Suprapubic skin (tissue), 4 donors: Measurements from ENCODE around the gene SLC39A7. TPM values are rescaled to one million over a fixed set of nuclear protein-coding genes. Genes with fewer than 3 reads are reported as not detected.

Source experiments
- DNase-seq, 2 donors: peaks; one replicate each; pipeline ENCODE4 v3.0.0-alpha.2; 2019; ENCODE audit warnings: low spot score in 2 of 2
- H3K27ac ChIP-seq: fragments of 200-600 bp; sonication (generic); one replicate; pipeline ENCODE4 v1.5.1; 2019
- H3K27me3 ChIP-seq: fragments of 200-600 bp; sonication (generic); one replicate; pipeline ENCODE4 v1.5.1; 2019
- H3K36me3 ChIP-seq: fragments of 200-600 bp; sonication (generic); one replicate; pipeline ENCODE4 v1.5.1; 2019
- H3K4me1 ChIP-seq: fragments of 200-600 bp; sonication (generic); one replicate; pipeline ENCODE4 v1.5.1; 2019
- H3K4me3 ChIP-seq: fragments of 200-600 bp; sonication (generic); one replicate; pipeline ENCODE4 v1.5.1; 2019; ENCODE audit warnings: mild to moderate bottlenecking
- H3K9me3 ChIP-seq: fragments of 200-600 bp; sonication (generic); one replicate; pipeline ENCODE4 v1.5.1; 2019
- EP300 ChIP-seq: sonication (generic); formaldehyde crosslinking; IDR thresholded peaks from one replicate; pipeline ENCODE4 v1.6.1; 2017; ENCODE audit warnings: antibody characterized with exemption
- POLR2A ChIP-seq, 2 donors: fragments of 450-650 bp; IDR thresholded peaks; one replicate each; pipeline ENCODE4 v1.6.1; 2017; ENCODE audit warnings: antibody characterized with exemption in 2 of 2, mild to moderate bottlenecking in 2 of 2, moderate library complexity in 2 of 2
- POLR2AphosphoS5 ChIP-seq, 3 donors: sonication (generic); formaldehyde crosslinking; IDR thresholded peaks; one replicate each; pipeline ENCODE4 v1.6.1; 2017; ENCODE audit warnings: antibody characterized with exemption in 3 of 3
- WGBS: methylation state at CpG from one replicate; pipeline ENCODE4 v1.1.5; 2018; 5-methylcytosine and 5-hydroxymethylcytosine counted together
- total RNA-seq, 4 donors: library from RNA; depleted of rRNA; stranded (reverse); fragments of >200 nt; gene quantifications; one replicate each; pipeline ENCODE4 v1.1.0, GENCODE V29; 2016
- TF ChIP-seq, protein P1 (sequence below), 2 donors: fragments of 200-600 bp in 1 of 2; fragments of 450-650 bp in 1 of 2; sonication (generic) in 1 of 2; IDR thresholded peaks; one replicate each; pipeline ENCODE4 v1.5.1; 2016 to 2019; ENCODE audit warnings: antibody characterized with exemption in 2 of 2, mild to moderate bottlenecking in 1 of 2, moderate library complexity in 1 of 2

SLC39A7 gene
- total RNA-seq, 4 donors from 2014 or later = 29.3 to 46.3 (median 41.9) TPM

DNA sequence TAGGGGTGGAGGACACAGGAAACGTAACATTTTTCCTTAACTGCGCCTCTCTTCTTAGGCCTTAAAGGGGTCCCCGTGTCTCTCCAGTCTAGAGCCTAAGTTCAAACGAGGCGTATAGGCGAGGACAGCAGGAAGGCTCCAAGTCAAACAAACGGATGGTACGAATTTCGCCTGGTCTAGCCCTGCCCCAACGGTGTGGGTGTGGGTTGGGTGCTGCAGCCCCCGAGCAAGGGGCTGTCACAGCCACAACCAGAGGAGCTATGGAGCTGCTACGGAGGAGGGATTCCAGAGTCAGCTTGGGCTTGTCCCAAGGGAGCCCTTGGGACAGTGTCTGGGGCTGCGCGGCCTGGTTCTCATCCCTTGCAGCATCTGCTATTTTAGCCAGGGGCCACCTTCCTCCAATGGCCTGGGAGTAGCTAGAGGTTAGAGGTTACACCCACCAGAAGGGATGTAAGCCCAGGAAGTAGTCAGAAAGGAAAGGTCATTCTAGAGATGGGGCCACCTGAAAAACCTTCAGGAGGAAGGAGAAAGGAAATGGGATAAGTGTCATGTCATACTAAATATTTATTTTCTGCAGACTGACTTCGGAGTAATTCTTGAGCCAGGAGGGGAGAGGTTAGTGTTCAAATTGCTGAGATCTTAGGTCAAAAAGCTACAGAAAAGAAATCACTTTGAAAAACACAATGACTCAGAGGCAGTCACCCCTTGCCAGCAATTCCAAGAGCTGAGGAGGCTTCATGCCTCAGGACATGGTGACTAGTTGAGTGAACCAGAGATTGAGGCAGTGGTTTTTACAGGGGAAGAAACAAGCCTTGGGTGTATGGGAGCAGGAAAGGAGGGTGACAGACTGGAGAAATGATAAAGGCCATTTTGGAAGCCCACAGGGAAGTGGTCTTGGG is 49.3 kb downstream of the SLC39A7 start:
- 15% methylated on average over 14 of the region's 15 CpGs for WGBS

DNA sequence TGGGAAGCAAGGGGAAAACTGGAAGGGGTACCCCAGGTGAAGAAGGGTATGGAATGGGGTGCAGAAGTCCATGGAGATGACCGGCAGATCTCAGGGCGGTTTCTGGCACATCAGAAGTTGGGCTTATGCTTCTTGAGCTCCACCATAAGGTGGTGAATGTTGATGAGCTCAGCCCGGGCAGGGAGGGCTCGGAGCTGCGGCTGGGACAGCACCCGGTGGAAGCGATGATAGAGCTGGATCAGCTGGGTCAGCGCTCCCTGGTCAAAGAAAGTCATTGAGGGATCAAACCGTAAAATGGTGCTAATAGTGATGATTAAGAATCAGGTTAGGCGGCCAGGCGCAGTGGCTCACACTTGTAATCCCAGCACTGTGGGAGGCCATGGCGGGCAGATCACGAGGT is 50.1 kb downstream of the SLC39A7 start:
- no peak overlapping the region for H3K27ac ChIP-seq
- H3K27me3 ChIP-seq = no peaks in the 10 kb centered on the region
- peaks cover 20% of the 10 kb centered on the region for H3K36me3 ChIP-seq
- peak in 1 of 2 donors; percentile 54 for DNase-seq
- H3K9me3 ChIP-seq = no peaks in the 10 kb centered on the region
- 95% methylated on average over 13 of the region's 13 CpGs for WGBS
- H3K4me1 ChIP-seq = peaks cover 34% of the 10 kb centered on the region
- TF ChIP-seq, protein P1, sequence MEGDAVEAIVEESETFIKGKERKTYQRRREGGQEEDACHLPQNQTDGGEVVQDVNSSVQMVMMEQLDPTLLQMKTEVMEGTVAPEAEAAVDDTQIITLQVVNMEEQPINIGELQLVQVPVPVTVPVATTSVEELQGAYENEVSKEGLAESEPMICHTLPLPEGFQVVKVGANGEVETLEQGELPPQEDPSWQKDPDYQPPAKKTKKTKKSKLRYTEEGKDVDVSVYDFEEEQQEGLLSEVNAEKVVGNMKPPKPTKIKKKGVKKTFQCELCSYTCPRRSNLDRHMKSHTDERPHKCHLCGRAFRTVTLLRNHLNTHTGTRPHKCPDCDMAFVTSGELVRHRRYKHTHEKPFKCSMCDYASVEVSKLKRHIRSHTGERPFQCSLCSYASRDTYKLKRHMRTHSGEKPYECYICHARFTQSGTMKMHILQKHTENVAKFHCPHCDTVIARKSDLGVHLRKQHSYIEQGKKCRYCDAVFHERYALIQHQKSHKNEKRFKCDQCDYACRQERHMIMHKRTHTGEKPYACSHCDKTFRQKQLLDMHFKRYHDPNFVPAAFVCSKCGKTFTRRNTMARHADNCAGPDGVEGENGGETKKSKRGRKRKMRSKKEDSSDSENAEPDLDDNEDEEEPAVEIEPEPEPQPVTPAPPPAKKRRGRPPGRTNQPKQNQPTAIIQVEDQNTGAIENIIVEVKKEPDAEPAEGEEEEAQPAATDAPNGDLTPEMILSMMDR (IDR thresholded peaks at IDR 0.05) = no peak
- TF ChIP-seq POLR2AphosphoS5 (IDR thresholded peaks at IDR 0.05) (no peak), POLR2A (IDR thresholded peaks at IDR 0.05) (no peak), EP300 (no peak)
- H3K4me3 ChIP-seq = no peak overlapping the region

More for the DNA sequence above, 49.3 kb downstream of the SLC39A7 start:
- peaks cover 34% of the 10 kb centered on the region for H3K4me1 ChIP-seq
- H3K4me3 ChIP-seq = peak overlapping the region; percentile 71
- peaks cover 18% of the 10 kb centered on the region for H3K36me3 ChIP-seq
- DNase-seq = peak in 1 of 2 donors; percentile 61
- no peaks in the 10 kb centered on the region for H3K27me3 ChIP-seq
- H3K27ac ChIP-seq = peak overlapping the region; percentile 96
- TF ChIP-seq POLR2AphosphoS5 (IDR thresholded peaks at IDR 0.05) (no peak), EP300 (no peak), POLR2A (IDR thresholded peaks at IDR 0.05) (no peak)
- TF ChIP-seq, protein P1 (IDR thresholded peaks at IDR 0.05) = no peak
- no peaks in the 10 kb centered on the region for H3K9me3 ChIP-seq

DNA sequence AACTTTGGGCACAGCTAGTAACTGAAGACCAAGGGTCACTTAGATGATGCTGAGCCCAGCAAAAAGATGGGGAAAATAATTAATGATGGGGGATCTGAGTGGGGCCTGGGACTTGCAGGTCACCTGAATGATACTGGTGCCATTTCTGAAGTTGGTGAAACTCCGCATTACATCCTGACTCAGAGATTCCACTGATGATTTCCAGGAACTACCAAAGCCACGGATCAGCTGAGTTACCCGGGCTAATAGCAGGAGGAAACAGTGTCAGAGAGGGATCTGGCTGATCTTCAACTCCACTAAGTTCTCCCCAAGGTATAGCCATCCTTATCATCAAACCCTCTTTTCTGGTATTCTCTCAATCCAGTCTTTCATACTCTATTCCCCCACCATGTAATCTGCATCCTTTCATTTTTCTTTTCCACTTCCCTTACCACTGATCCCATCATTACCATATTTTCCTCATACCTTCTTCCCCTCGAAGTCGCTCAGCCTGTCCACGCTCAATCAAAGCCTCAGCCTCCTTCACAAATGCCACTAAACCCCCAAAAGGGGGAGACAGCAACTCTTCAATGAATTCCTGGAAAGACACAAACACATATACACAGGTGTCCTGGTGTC is 50.8 kb downstream of the SLC39A7 start:
- Histone ChIP-seq H3K36me3 (peaks cover 20% of the 10 kb centered on the region), H3K27ac (no peak overlapping the region), H3K27me3 (no peaks in the 10 kb centered on the region), H3K4me1 (peaks cover 34% of the 10 kb centered on the region), H3K9me3 (no peaks in the 10 kb centered on the region), H3K4me3 (no peak overlapping the region)
- WGBS = 84% methylated on average over 6 of the region's 6 CpGs
- TF ChIP-seq POLR2AphosphoS5 (IDR thresholded peaks at IDR 0.05) (no peak), EP300 (no peak), POLR2A (IDR thresholded peaks at IDR 0.05) (no peak)
- TF ChIP-seq, protein P1 (IDR thresholded peaks at IDR 0.05) = no peak
- DNase-seq = peak in 1 of 2 donors; percentile 8

DNA sequence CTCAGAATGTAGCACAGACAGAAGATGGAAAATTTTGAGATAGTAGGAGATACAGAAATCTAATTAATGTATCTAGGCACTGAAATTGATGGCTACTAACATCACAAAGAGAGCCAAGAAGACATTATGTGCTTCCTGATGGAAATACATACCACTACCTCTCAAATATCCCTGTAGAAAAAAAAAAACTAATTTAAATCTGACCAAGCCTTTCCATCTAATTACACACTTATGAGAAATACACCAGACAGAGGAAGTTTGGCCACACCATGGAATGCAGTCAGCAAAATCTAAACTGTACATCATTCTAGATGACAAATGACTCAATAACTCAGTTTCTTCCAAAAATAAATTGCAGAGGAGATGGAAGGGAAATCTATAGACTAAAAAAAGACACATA is 52.1 kb downstream of the SLC39A7 start:
- no peak overlapping the region for H3K4me3 ChIP-seq
- no peaks in the 10 kb centered on the region for H3K27me3 ChIP-seq
- no peaks in the 10 kb centered on the region for H3K9me3 ChIP-seq
- peaks cover 29% of the 10 kb centered on the region for H3K36me3 ChIP-seq
- no peak for DNase-seq
- H3K4me1 ChIP-seq = peaks cover 31% of the 10 kb centered on the region
- H3K27ac ChIP-seq = no peak overlapping the region
- no peak for TF ChIP-seq EP300
- TF ChIP-seq POLR2AphosphoS5 (IDR thresholded peaks at IDR 0.05) = no peak
- TF ChIP-seq POLR2A (IDR thresholded peaks at IDR 0.05) = no peak
- TF ChIP-seq, protein P1 (IDR thresholded peaks at IDR 0.05) = no peak

Other genes with a start within 250 kb of the SLC39A7 start
- 10 to 100 TPM; 18.3 to 57.0 (median 24.2) TPM for gene HLA-DMA, start 247.8 kb upstream of the SLC39A7 start, total RNA-seq
- 100 to 1,000 TPM; 145 to 246 (median 197) TPM for gene BRD2, start 232.3 kb upstream of the SLC39A7 start, total RNA-seq
- gene HLA-DOA, start 191.3 kb upstream of the SLC39A7 start, total RNA-seq = 10 to 100 TPM in 1 of 4 donors, 1 to 10 TPM in 3; 6.8 to 14.3 (median 8.0) TPM
- 100 to 1,000 TPM in 1 of 4 donors, 10 to 100 TPM in 3; 21.1 to 101 (median 91.3) TPM for gene HLA-DPA1, start 127.2 kb upstream of the SLC39A7 start, total RNA-seq
- 10 to 100 TPM; 23.7 to 76.6 (median 51.7) TPM for gene HLA-DPB1, start 124.9 kb upstream of the SLC39A7 start, total RNA-seq
- under 1 TPM; 0.21 to 0.97 (median 0.40) TPM for gene COL11A2, start 8.4 kb upstream of the SLC39A7 start, total RNA-seq
- gene RXRB, start 202 bp upstream of the SLC39A7 start, total RNA-seq = 10 to 100 TPM; 18.6 to 47.9 (median 26.9) TPM
- gene HSD17B8, start 3.8 kb downstream of the SLC39A7 start, total RNA-seq = 10 to 100 TPM; 26.2 to 66.0 (median 50.5) TPM
- 10 to 100 TPM; 11.5 to 18.1 (median 14.9) TPM for gene RING1, start 7.6 kb downstream of the SLC39A7 start, total RNA-seq
- 10 to 100 TPM; 44.4 to 75.1 (median 59.0) TPM for gene VPS52, start 71.0 kb downstream of the SLC39A7 start, total RNA-seq
- gene RPS18, start 71.2 kb downstream of the SLC39A7 start, total RNA-seq = 1,000 to 10,000 TPM; 2,261 to 4,381 (median 4,042) TPM
- gene B3GALT4, start 76.3 kb downstream of the SLC39A7 start, total RNA-seq = 10 to 100 TPM; 16.6 to 26.2 (median 18.2) TPM
- 10 to 100 TPM; 41.3 to 67.2 (median 50.2) TPM for gene WDR46, start 88.4 kb downstream of the SLC39A7 start, total RNA-seq
- 10 to 100 TPM; 20.5 to 31.5 (median 22.3) TPM for gene PFDN6, start 88.7 kb downstream of the SLC39A7 start, total RNA-seq
- 100 to 1,000 TPM in 1 of 4 donors, 10 to 100 TPM in 3; 80.8 to 118 (median 96.6) TPM for gene RGL2, start 98.1 kb downstream of the SLC39A7 start, total RNA-seq
- 100 to 1,000 TPM in 3 of 4 donors, 10 to 100 TPM in 1; 91.5 to 132 (median 108) TPM for gene TAPBP, start 113.2 kb downstream of the SLC39A7 start, total RNA-seq
- gene ZBTB22, start 116.9 kb downstream of the SLC39A7 start, total RNA-seq = 10 to 100 TPM; 32.1 to 36.8 (median 33.4) TPM
- gene DAXX, start 122.1 kb downstream of the SLC39A7 start, total RNA-seq = 10 to 100 TPM; 35.6 to 53.2 (median 42.5) TPM
- 10 to 100 TPM in 2 of 4 donors, 1 to 10 TPM in 2; 3.2 to 19.5 (median 9.8) TPM for gene KIFC1, start 191.0 kb downstream of the SLC39A7 start, total RNA-seq
- gene PHF1, start 210.1 kb downstream of the SLC39A7 start, total RNA-seq = 100 to 1,000 TPM in 1 of 4 donors, 10 to 100 TPM in 3; 35.9 to 102 (median 48.6) TPM
- 100 to 1,000 TPM; 119 to 185 (median 159) TPM for gene CUTA, start 217.2 kb downstream of the SLC39A7 start, total RNA-seq
- 10 to 100 TPM; 13.5 to 30.4 (median 14.0) TPM for gene SYNGAP1, start 219.2 kb downstream of the SLC39A7 start, total RNA-seq